ENCODE data around the gene RBM20. TPM values are rescaled to one million over a fixed set of nuclear protein-coding genes. Genes with fewer than 3 reads are reported as not detected.
A peak's percentile ranks its signal among the peaks of the same experiment; 100 is the strongest.

RBM20 gene
- total RNA-seq, 4 donors from 2014 or later = 0.54 to 4.3 (median 1.5) TPM

DNA sequence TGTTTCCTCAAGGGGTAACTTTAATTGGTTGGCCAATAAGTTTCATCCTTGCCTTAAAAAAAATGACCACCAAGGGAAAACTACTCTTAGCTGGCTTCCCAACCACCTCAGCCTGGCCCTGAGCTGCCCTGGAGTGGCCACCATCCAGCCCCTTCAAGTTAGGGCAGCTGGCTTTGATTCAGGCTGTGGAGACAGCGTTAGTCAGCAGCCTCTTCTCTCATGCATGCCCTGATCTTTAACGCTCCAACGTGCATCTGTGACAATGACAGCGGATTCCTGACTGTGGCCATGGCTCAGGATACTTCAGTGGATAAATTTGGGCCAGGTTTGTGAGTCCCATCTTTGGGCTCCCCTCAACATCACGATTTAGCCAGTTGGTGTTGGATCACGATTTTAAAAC is 111.6 kb downstream of the RBM20 start:
- Histone ChIP-seq H3K27ac (no peak overlapping the region), H3K36me3 (no peaks in the 10 kb centered on the region), H3K4me1 (no peaks in the 10 kb centered on the region), H3K4me3 (replicated peaks in 1 of 3) (no peak overlapping the region), H3K27me3 (no peaks in the 10 kb centered on the region), H3K9me3 (no peaks in the 10 kb centered on the region)
- intact Hi-C loops (cut with DNase I) = no loop called here
- TF ChIP-seq POLR2A (IDR thresholded peaks at IDR 0.05) (no peak), CTCF (IDR thresholded peaks at IDR 0.05) (no peak)
- DNase-seq = peak; percentile 59 to 75
- 53 to 72% methylated on average over 5 to 6 of the region's 6 CpGs for WGBS, 2 donors

DNA sequence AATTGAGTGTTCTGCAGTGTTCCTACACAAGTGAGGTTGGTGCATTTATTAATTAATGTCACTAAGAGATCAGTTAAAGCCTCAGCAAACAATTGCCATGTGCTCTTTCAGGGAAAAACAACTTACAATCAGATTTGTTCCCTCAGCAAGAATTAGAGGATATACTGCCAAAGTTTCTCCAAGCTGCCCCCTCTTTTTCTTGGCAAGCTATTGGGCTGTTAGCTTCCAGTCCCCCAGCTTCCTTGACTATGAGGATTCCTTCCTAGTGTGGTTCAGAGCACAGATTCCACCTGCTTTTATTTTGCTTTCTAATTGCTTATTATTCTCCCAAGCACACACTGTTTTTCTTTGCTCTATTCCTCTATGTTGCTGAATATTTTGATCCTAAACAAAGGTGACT is 112.7 kb downstream of the RBM20 start:
- Histone ChIP-seq H3K27me3 (no peaks in the 10 kb centered on the region), H3K4me3 (replicated peaks in 1 of 3) (no peak overlapping the region), H3K9me3 (no peaks in the 10 kb centered on the region), H3K36me3 (no peaks in the 10 kb centered on the region), H3K27ac (no peak overlapping the region), H3K4me1 (no peaks in the 10 kb centered on the region)
- no peak for DNase-seq
- TF ChIP-seq CTCF (IDR thresholded peaks at IDR 0.05) (no peak), POLR2A (IDR thresholded peaks at IDR 0.05) (no peak)
- intact Hi-C loops (cut with DNase I) = no loop called here

DNA sequence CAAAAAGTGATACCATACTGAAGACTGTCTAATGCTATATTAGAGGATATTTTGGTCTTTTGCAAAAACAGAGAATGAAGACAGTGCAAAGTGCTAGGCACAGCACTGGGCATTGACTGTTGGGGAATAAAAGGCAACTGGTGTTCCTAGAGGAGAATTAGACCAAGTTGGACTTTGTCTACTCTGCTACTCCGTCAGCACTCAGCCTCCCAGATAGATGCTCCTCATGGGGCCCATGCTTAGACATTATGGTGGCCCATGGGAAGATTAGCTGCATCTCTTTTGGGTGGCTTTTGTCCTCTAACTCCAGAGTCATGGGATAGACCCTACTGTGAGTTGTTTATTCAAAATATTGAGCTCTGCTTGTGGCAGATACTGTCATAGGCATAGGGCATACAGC is 113.5 kb downstream of the RBM20 start:
- 79 to 90% methylated on average over 1 of the region's 1 CpG for WGBS, 2 donors
- TF ChIP-seq POLR2A (IDR thresholded peaks at IDR 0.05) (no peak), CTCF (IDR thresholded peaks at IDR 0.05) (no peak)
- no peak overlapping the region for H3K4me3 ChIP-seq (replicated peaks in 1 of 3)
- intact Hi-C loops (cut with DNase I) = no loop called here
- no peaks in the 10 kb centered on the region for H3K27me3 ChIP-seq
- no peaks in the 10 kb centered on the region for H3K9me3 ChIP-seq
- H3K27ac ChIP-seq = no peak overlapping the region
- no peaks in the 10 kb centered on the region for H3K36me3 ChIP-seq
- no peak for DNase-seq
- no peaks in the 10 kb centered on the region for H3K4me1 ChIP-seq

DNA sequence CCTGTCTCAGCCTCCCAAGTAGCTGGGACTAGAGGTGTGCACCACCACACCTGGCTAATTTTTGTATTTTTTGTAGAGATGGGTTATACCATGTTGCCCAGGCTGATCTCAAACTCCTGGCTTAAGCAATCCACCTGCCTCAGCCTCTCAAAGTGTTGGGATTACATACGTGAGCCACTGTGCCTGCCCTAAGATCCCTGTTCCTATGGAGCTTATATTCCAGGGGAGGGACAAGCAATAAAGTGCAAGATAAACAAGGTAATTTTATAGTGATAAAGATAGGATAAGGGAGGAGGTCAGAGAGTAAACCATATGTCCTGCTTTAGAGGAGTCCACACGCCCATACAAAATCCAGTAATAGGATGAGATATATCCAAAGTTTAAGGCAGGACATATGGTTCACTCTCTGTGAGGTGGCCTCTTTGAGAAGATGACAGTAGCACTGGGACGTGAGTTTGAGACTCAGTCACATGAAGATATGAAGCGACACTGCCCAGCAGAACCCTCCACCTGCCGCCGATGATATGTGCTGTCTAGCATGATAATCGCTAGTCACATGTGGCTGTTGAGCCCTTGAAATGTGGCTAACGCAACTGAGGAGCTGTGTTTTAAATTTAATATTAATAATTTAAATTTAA is 114.1 kb downstream of the RBM20 start:
- intact Hi-C loops (cut with DNase I) = no loop called here

More for the DNA sequence above, 114.1 kb downstream of the RBM20 start:
- TF ChIP-seq CTCF (IDR thresholded peaks at IDR 0.05) (no peak), POLR2A (IDR thresholded peaks at IDR 0.05) (no peak)
- no peak for DNase-seq
- no peaks in the 10 kb centered on the region for H3K27me3 ChIP-seq
- no peaks in the 10 kb centered on the region for H3K9me3 ChIP-seq
- H3K36me3 ChIP-seq = no peaks in the 10 kb centered on the region
- peak overlapping the region in 1 of 3 donors; percentile 10 for H3K27ac ChIP-seq
- no peak overlapping the region for H3K4me3 ChIP-seq (replicated peaks in 1 of 3)
- 96 to 97% methylated on average over 8 of the region's 8 CpGs for whole genome bisulfite sequencing, 2 donors
- no peaks in the 10 kb centered on the region for H3K4me1 ChIP-seq

Data from thyroid gland (tissue), 4 donors.